Thoracic aorta (tissue), 2 donors: ENCODE measurements around the gene MRPL32. TPM values are rescaled to one million over a fixed set of nuclear protein-coding genes. Genes with fewer than 3 reads are reported as not detected.

Experiments
- ATAC-seq: fragments of 150-250 bp; one replicate; pipeline ENCODE4 v1.8.0; 2017; ENCODE audit warnings: low read depth; ENCODE audit not compliant: insufficient number of reproducible peaks, low FRiP score
- DNase-seq: peaks from one replicate; pipeline ENCODE4 v3.0.0-alpha.2; 2020; ENCODE audit warnings: low spot score
- H3K27ac ChIP-seq, 2 donors: fragments of 200-600 bp; sonication (generic); 1 replicate in 1 of 2; 2 replicates in 1 of 2; pipeline ENCODE4 v1.5.1; 2016; ENCODE audit warnings: mild to moderate bottlenecking in 2 of 2, moderate library complexity in 2 of 2
- H3K27me3 ChIP-seq: fragments of 200-600 bp; sonication (generic); replicated peaks from 2 replicates; pipeline ENCODE4 v1.6.0; 2016; ENCODE audit warnings: mild to moderate bottlenecking; ENCODE audit not compliant: insufficient read depth
- H3K36me3 ChIP-seq: fragments of 200-600 bp; sonication (generic); one replicate; pipeline ENCODE4 v1.5.1; 2016
- H3K4me1 ChIP-seq, 2 donors: fragments of 200-600 bp; sonication (generic); 1 replicate in 1 of 2; 2 replicates in 1 of 2; pipeline versions ENCODE4 v1.5.1 to v1.6.0; 2016; ENCODE audit warnings: low read depth in 2 of 2, mild to moderate bottlenecking in 1 of 2; ENCODE audit not compliant: control insufficient read depth in 1 of 2
- H3K4me3 ChIP-seq: fragments of 200-600 bp; sonication (generic); 2 replicates; pipeline ENCODE4 v1.5.1; 2016; ENCODE audit warnings: mild to moderate bottlenecking
- H3K9me3 ChIP-seq: fragments of 200-600 bp; sonication (generic); 2 replicates; pipeline ENCODE4 v1.5.1; 2016
- CTCF ChIP-seq: fragments of 200-600 bp; sonication (generic); IDR thresholded peaks from one replicate; pipeline ENCODE4 v1.5.1; 2019; ENCODE audit warnings: antibody characterized with exemption
- total RNA-seq, 2 donors: library from RNA; depleted of rRNA; stranded (reverse); fragments of >200 nt; gene quantifications; one replicate each; pipeline versions ENCODE4 v1.1.0 to v1.2.3, GENCODE V29; 2016

MRPL32 gene
- total RNA-seq, 2 donors from 2014 or later: 38.3 to 54.8 TPM

- peaks cover 4% of the 10 kb centered on the region for H3K9me3 ChIP-seq
- H3K36me3 ChIP-seq: no peaks in the 10 kb centered on the region
- DNase-seq (no peak), ATAC-seq (no peak)
- no peak for TF ChIP-seq CTCF
- no peaks in the 10 kb centered on the region for H3K4me1 ChIP-seq
- H3K27ac ChIP-seq: no peak overlapping the region
- no peaks in the 10 kb centered on the region for H3K27me3 ChIP-seq
- H3K4me3 ChIP-seq: no peak overlapping the region
Measured at GRCh38 chr7:42893346-42894240, 38.6 kb upstream of the MRPL32 start.

GRCh38 chr7:42900842-42901241 is 31.3 kb upstream of the MRPL32 start:
- Histone ChIP-seq H3K4me3 (no peak overlapping the region), H3K27ac (no peak overlapping the region), H3K9me3 (no peaks in the 10 kb centered on the region), H3K36me3 (no peaks in the 10 kb centered on the region), H3K4me1 (no peaks in the 10 kb centered on the region), H3K27me3 (no peaks in the 10 kb centered on the region)
- ATAC-seq (no peak), DNase-seq (no peak)
- no peak for TF ChIP-seq CTCF

GRCh38 chr7:42902331-42902730 is 29.8 kb upstream of the MRPL32 start:
- H3K36me3 ChIP-seq: no peaks in the 10 kb centered on the region
- no peak overlapping the region for H3K4me3 ChIP-seq
- no peak for DNase-seq
- no peaks in the 10 kb centered on the region for H3K4me1 ChIP-seq
- H3K27me3 ChIP-seq: no peaks in the 10 kb centered on the region
- H3K9me3 ChIP-seq: no peaks in the 10 kb centered on the region
- ATAC-seq: no peak
- H3K27ac ChIP-seq: no peak overlapping the region
- no peak for TF ChIP-seq CTCF

- no peak overlapping the region for H3K27ac ChIP-seq
- no peak overlapping the region for H3K4me3 ChIP-seq
- H3K9me3 ChIP-seq: no peaks in the 10 kb centered on the region
- DNase-seq: no peak
- peaks cover 0 to 11% of the 10 kb centered on the region in 2 donors for H3K4me1 ChIP-seq
- TF ChIP-seq CTCF: no peak
- no peaks in the 10 kb centered on the region for H3K36me3 ChIP-seq
- no peak for ATAC-seq
- no peaks in the 10 kb centered on the region for H3K27me3 ChIP-seq
Measured at GRCh38 chr7:42906181-42906580, 26.0 kb upstream of the MRPL32 start.

GRCh38 chr7:42907316-42907715 is 24.9 kb upstream of the MRPL32 start:
- TF ChIP-seq CTCF: no peak

More at GRCh38 chr7:42907316-42907715, 24.9 kb upstream of the MRPL32 start:
- peaks cover 0 to 14% of the 10 kb centered on the region in 2 donors for H3K4me1 ChIP-seq
- no peaks in the 10 kb centered on the region for H3K27me3 ChIP-seq
- no peak overlapping the region for H3K4me3 ChIP-seq
- DNase-seq (no peak), ATAC-seq (no peak)
- H3K36me3 ChIP-seq: no peaks in the 10 kb centered on the region
- no peaks in the 10 kb centered on the region for H3K9me3 ChIP-seq
- no peak overlapping the region for H3K27ac ChIP-seq
